ENCODE measurements around the gene IPCEF1.

Gene IPCEF1

GRCh38 chr6:154354265-154354777 lies 2.3 kb downstream of the IPCEF1 start:
- TF ChIP-seq TOX (CRISPR knock-in tag; IDR thresholded peaks at IDR 0.05; ENCODE audit: borderline replicate concordance) (no peak), ARNTL (CRISPR knock-in tag; IDR thresholded peaks at IDR 0.05; ENCODE audit: borderline replicate concordance, low read depth) (no peak), ZNF565 (CRISPR knock-in tag; conservative IDR thresholded peaks at IDR 0.05; ENCODE audit: low read depth) (no peak), ZFP3 (CRISPR knock-in tag; IDR thresholded peaks at IDR 0.05) (no peak), OSR1 (CRISPR knock-in tag; IDR thresholded peaks at IDR 0.05) (no peak), ZC3H10 (CRISPR knock-in tag; IDR thresholded peaks at IDR 0.05) (no peak), ZNF70 (CRISPR knock-in tag; IDR thresholded peaks at IDR 0.05) (no peak), CREB5 (CRISPR knock-in tag; IDR thresholded peaks at IDR 0.05; ENCODE audit: low read depth) (no peak), ZFP30 (CRISPR knock-in tag; IDR thresholded peaks at IDR 0.05) (no peak), CSRNP3 (CRISPR knock-in tag; IDR thresholded peaks at IDR 0.05) (no peak)
- TF ChIP-seq, protein P1, sequence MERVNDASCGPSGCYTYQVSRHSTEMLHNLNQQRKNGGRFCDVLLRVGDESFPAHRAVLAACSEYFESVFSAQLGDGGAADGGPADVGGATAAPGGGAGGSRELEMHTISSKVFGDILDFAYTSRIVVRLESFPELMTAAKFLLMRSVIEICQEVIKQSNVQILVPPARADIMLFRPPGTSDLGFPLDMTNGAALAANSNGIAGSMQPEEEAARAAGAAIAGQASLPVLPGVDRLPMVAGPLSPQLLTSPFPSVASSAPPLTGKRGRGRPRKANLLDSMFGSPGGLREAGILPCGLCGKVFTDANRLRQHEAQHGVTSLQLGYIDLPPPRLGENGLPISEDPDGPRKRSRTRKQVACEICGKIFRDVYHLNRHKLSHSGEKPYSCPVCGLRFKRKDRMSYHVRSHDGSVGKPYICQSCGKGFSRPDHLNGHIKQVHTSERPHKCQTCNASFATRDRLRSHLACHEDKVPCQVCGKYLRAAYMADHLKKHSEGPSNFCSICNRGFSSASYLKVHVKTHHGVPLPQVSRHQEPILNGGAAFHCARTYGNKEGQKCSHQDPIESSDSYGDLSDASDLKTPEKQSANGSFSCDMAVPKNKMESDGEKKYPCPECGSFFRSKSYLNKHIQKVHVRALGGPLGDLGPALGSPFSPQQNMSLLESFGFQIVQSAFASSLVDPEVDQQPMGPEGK (CRISPR knock-in tag; IDR thresholded peaks at IDR 0.05; ENCODE audit: borderline replicate concordance), result no peak
- ATAC-seq, result no peak

DNA sequence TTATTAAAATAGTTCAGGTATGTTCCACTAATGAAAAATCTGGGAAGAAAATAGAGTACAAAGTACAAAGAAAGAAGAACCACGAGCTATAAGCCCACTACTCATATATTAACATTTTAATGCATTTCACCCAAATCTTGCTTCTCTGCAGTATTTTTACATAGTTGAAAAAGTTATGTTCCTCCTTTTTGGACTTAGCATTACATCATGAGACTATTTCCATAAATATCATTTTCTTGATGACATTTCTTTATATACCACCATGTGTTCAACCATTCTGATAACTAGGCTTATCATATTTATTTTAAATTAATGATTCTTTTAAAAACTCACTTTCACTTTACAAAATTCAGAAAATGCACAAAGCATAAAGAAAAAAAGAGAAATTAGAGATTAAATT lies 3.0 kb downstream of the IPCEF1 start:
- no peak for TF ChIP-seq TOX (CRISPR knock-in tag; IDR thresholded peaks at IDR 0.05; ENCODE audit: borderline replicate concordance)
- TF ChIP-seq POU6F1 (CRISPR knock-in tag; IDR thresholded peaks at IDR 0.05; ENCODE audit: borderline replicate concordance, low read depth), result no peak
- no peak for TF ChIP-seq PPARA (CRISPR knock-in tag; IDR thresholded peaks at IDR 0.05; ENCODE audit: borderline replicate concordance)
- TF ChIP-seq TCF4 (CRISPR knock-in tag; IDR thresholded peaks at IDR 0.05; ENCODE audit: borderline replicate concordance), result no peak
- TF ChIP-seq ZNF70 (CRISPR knock-in tag; IDR thresholded peaks at IDR 0.05), result no peak
- TF ChIP-seq, protein P2, sequence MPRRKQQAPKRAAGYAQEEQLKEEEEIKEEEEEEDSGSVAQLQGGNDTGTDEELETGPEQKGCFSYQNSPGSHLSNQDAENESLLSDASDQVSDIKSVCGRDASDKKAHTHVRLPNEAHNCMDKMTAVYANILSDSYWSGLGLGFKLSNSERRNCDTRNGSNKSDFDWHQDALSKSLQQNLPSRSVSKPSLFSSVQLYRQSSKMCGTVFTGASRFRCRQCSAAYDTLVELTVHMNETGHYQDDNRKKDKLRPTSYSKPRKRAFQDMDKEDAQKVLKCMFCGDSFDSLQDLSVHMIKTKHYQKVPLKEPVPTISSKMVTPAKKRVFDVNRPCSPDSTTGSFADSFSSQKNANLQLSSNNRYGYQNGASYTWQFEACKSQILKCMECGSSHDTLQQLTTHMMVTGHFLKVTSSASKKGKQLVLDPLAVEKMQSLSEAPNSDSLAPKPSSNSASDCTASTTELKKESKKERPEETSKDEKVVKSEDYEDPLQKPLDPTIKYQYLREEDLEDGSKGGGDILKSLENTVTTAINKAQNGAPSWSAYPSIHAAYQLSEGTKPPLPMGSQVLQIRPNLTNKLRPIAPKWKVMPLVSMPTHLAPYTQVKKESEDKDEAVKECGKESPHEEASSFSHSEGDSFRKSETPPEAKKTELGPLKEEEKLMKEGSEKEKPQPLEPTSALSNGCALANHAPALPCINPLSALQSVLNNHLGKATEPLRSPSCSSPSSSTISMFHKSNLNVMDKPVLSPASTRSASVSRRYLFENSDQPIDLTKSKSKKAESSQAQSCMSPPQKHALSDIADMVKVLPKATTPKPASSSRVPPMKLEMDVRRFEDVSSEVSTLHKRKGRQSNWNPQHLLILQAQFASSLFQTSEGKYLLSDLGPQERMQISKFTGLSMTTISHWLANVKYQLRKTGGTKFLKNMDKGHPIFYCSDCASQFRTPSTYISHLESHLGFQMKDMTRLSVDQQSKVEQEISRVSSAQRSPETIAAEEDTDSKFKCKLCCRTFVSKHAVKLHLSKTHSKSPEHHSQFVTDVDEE (CRISPR knock-in tag; IDR thresholded peaks at IDR 0.05), result no peak
- TF ChIP-seq ZFP3 (CRISPR knock-in tag; IDR thresholded peaks at IDR 0.05), result no peak
- no peak for TF ChIP-seq CSRNP3 (CRISPR knock-in tag; IDR thresholded peaks at IDR 0.05)
- TF ChIP-seq ISL1 (CRISPR knock-in tag; IDR thresholded peaks at IDR 0.05), result no peak
- no peak for TF ChIP-seq CREB5 (CRISPR knock-in tag; IDR thresholded peaks at IDR 0.05; ENCODE audit: low read depth)
- TF ChIP-seq SNAI2 (CRISPR knock-in tag; IDR thresholded peaks at IDR 0.05), result no peak
- no peak for TF ChIP-seq BACH2 (CRISPR knock-in tag; IDR thresholded peaks at IDR 0.05; ENCODE audit: borderline replicate concordance)
- no peak for TF ChIP-seq GLIS3 (CRISPR knock-in tag; IDR thresholded peaks at IDR 0.05)
- TF ChIP-seq RARB (CRISPR knock-in tag; IDR thresholded peaks at IDR 0.05), result no peak
- TF ChIP-seq, protein P1 (CRISPR knock-in tag; IDR thresholded peaks at IDR 0.05; ENCODE audit: borderline replicate concordance), result no peak
- no peak for TF ChIP-seq ESRRG (CRISPR knock-in tag; IDR thresholded peaks at IDR 0.05)
- TF ChIP-seq OSR1 (CRISPR knock-in tag; IDR thresholded peaks at IDR 0.05), result no peak
- no peak for TF ChIP-seq CSDC2 (CRISPR knock-in tag; IDR thresholded peaks at IDR 0.05)
- no peak for ATAC-seq
